ENCODE data around the gene ALG1. TPM values are rescaled to one million over a fixed set of nuclear protein-coding genes. Genes with fewer than 3 reads are reported as not detected.

Gene ALG1
- total and polyA plus RNA-seq, 2 of the 13 experiments (the other 11 are each of a cell fraction or from before 2014, with no cell fraction given) = 43.3 to 75.6 TPM

GRCh38 chr16:5036228-5037156 lies 35.2 kb upstream of the ALG1 start (continued):
- TF ChIP-seq PHF8 (CRISPR knock-in tag; IDR thresholded peaks at IDR 0.05) (peak; percentile 32; the same call in 1 of the 2 replicates), HNRNPH1 (optimal IDR thresholded peaks at IDR 0.05; ENCODE audit: low read depth, low read length) (peak; percentile 68), BCL3 (CRISPR knock-in tag; IDR thresholded peaks at IDR 0.05) (0 out of 2 replicates have a peak, but pooled peaks have one; percentile 59), ZNF607 (CRISPR knock-in tag; IDR thresholded peaks at IDR 0.05; ENCODE audit: borderline replicate concordance) (peak; percentile 69; the same call in 1 of the 2 replicates), SNAPC4 (CRISPR knock-in tag; IDR thresholded peaks at IDR 0.05) (no peak), ZKSCAN5 (CRISPR knock-in tag; IDR thresholded peaks at IDR 0.05) (no peak), ZNF619 (CRISPR knock-in tag; IDR thresholded peaks at IDR 0.05) (no peak), HINFP (CRISPR knock-in tag; IDR thresholded peaks at IDR 0.05; ENCODE audit: low read depth) (0 out of 2 replicates have a peak, but pooled peaks have one; percentile 42), RCOR2 (CRISPR knock-in tag; IDR thresholded peaks at IDR 0.05) (no peak), RAD21 (CRISPR knock-in tag; IDR thresholded peaks at IDR 0.05) (0 out of 2 replicates have a peak, but pooled peaks have one; percentile 26), ZBTB7A (CRISPR knock-in tag; IDR thresholded peaks at IDR 0.05) (no peak)
